ENCODE data around the gene VARS1.
"Not testable (repeated sequence)": the region's sequence is repeated elsewhere in the genome, so short reads cannot be mapped to it uniquely, and the experiment has no call there.

Gene VARS1

GRCh38 chr6:31794294-31794865 is 1.2 kb downstream of the VARS1 start:
- Mint-ChIP-seq H3K4me3 (peak overlapping the region; percentile 85 to 95), H3K4me1 (peaks cover 37 to 67% of the 10 kb centered on the region in 2 donors), H3K27ac (peak overlapping the region; percentile 98), H3K36me3 (peaks cover 26 to 41% of the 10 kb centered on the region in 2 donors), H3K27me3 (no peaks in the 10 kb centered on the region), H3K9me3 (no peaks in the 10 kb centered on the region)
- ATAC-seq (replicated peaks) = no peak
- DNase-seq = no peak

- DNase-seq; H3K27me3 Mint-ChIP-seq; ATAC-seq (replicated peaks); H3K9me3 Mint-ChIP-seq: not testable (repeated sequence)
- H3K4me3 Mint-ChIP-seq = peak overlapping the region; percentile 85 to 95
- H3K27ac Mint-ChIP-seq = peak overlapping the region; percentile 27
- peaks cover 26 to 41% of the 10 kb centered on the region in 2 donors for H3K36me3 Mint-ChIP-seq
- H3K4me1 Mint-ChIP-seq = peaks cover 40 to 71% of the 10 kb centered on the region in 2 donors
Measured at GRCh38 chr6:31793927-31794245, 1.7 kb downstream of the VARS1 start.

DNA sequence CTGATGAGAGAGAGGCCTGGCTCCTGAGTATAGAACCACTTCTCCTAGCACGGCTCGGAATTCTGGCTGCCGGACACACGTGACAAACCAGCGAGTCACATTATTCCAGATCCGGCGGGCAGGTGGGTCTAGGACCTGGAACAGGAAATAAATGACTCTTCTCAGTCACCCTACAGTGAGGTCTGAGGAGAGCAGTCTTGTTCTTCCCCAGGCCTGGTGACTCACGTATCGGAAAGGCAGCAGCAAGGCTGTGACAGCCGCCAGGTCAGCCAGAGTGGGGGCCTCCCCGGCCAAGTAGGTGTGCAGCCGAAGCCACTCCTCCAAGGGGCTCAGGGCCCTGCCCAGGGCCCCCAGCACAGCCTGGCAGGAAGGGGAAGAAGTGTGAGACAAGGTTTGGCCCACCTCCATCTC is 2.8 kb downstream of the VARS1 start:
- Mint-ChIP-seq H3K27me3 (no peaks in the 10 kb centered on the region), H3K4me3 (peak overlapping the region; percentile 33 to 61), H3K27ac (peak overlapping the region; percentile 89), H3K36me3 (peaks cover 26 to 37% of the 10 kb centered on the region in 2 donors), H3K9me3 (no peaks in the 10 kb centered on the region), H3K4me1 (peaks cover 37 to 63% of the 10 kb centered on the region in 2 donors)
- peak in 1 of 2 donors; percentile 21 for ATAC-seq (replicated peaks)
- DNase-seq = no peak

DNA sequence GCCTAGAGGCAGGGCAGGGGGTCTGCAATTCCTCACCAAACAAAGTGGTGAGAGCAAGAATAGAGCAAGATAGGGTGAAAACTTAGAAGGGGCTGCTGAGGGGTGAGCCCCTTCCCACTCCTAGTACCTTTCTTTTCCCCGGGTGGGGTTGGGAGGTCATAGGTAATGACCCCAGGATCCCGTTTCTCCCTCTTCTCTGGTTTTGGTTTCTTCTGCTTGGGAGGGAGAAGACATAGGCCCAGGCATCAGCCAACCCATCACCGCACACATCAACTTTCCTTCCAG is 3.5 kb downstream of the VARS1 start:
- Mint-ChIP-seq H3K27ac (no peak overlapping the region), H3K4me3 (no peak overlapping the region), H3K9me3 (no peaks in the 10 kb centered on the region), H3K27me3 (no peaks in the 10 kb centered on the region), H3K4me1 (peaks cover 33 to 56% of the 10 kb centered on the region in 2 donors), H3K36me3 (peaks cover 24 to 37% of the 10 kb centered on the region in 2 donors)
- no peak for DNase-seq
- no peak for ATAC-seq (replicated peaks)

DNA sequence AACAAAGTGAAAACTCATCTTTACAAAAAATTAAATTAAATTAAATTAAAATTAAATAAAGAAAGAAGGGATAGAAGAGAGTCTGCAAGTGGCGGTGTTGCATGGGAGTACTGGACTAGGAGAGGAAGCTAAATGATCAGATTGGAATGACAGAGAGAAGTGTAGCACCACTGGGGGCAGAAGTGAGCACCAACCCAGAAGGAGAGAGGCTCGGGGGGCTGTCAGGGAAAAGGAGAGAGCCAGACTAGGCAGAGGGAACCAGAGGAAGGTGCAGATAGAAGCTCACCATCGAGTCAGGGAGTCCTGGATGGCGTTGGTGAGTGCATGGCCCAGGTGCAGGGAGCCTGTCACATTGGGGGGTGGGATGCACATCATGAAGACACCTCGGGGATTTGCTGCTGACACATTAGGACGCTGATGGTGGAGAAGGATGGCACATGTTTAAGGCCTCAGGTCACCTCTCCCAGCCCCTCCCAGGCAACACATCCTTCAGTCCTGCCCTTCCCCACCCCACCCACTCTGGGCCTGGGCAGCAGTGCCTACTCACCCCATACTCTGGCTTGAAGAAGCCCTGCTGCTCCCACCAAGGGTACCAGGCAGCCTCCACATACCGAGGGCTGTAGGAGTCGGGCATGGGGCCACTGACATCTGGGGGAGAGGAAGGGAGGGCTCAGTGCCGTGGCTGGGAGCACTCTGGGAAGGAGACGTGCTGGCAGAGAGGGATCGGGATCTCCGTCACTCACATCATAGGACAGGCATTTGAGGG is 4.0 kb downstream of the VARS1 start:
- Mint-ChIP-seq H3K36me3 (peaks cover 24 to 37% of the 10 kb centered on the region in 2 donors), H3K4me3 (peak overlapping the region in 1 of 2 donors; percentile 18), H3K27me3 (no peaks in the 10 kb centered on the region), H3K4me1 (peaks cover 33 to 52% of the 10 kb centered on the region in 2 donors), H3K27ac (peak overlapping the region; percentile 27), H3K9me3 (no peaks in the 10 kb centered on the region)
- ATAC-seq (replicated peaks) = no peak
- DNase-seq = no peak

DNA sequence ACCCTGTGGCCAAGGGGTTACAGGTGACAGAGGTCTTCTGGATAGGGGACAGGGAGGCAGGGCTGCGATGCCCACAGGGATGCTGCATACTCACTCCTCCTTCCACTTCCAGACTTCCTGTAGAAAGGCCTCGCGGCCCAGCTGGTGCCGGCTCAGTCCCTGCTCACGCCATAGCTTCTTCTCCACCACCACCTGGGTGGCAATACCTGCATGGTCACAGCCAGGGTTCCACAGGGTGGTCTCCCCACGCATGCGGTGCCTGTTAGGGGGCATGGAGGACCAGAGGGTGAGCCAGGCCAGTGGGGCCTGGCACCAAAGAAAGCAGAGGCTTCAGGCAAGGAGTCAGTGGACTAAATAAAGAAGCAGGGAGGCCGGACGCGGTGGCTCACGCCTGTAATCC is 10.1 kb downstream of the VARS1 start:
- Mint-ChIP-seq H3K9me3 (no peaks in the 10 kb centered on the region), H3K36me3 (peaks cover 47 to 48% of the 10 kb centered on the region in 2 donors), H3K27me3 (no peaks in the 10 kb centered on the region), H3K4me1 (peaks cover 15 to 21% of the 10 kb centered on the region in 2 donors), H3K4me3 (no peak overlapping the region), H3K27ac (no peak overlapping the region)
- ATAC-seq (replicated peaks) (no peak), DNase-seq (no peak)

- H3K27me3 Mint-ChIP-seq = no peaks in the 10 kb centered on the region
- peaks cover 50 to 52% of the 10 kb centered on the region in 2 donors for H3K36me3 Mint-ChIP-seq
- ATAC-seq (replicated peaks) (no peak), DNase-seq (no peak)
- H3K4me3 Mint-ChIP-seq = no peak overlapping the region
- no peaks in the 10 kb centered on the region for H3K9me3 Mint-ChIP-seq
- H3K4me1 Mint-ChIP-seq = peaks cover 11 to 13% of the 10 kb centered on the region in 2 donors
- H3K27ac Mint-ChIP-seq = peak overlapping the region; percentile 51
Measured at GRCh38 chr6:31784098-31784925, 11.2 kb downstream of the VARS1 start.

GRCh38 chr6:31782126-31782855 is 13.3 kb downstream of the VARS1 start:
- no peak overlapping the region for H3K4me3 Mint-ChIP-seq
- ATAC-seq (replicated peaks) = no peak
- H3K9me3 Mint-ChIP-seq = no peaks in the 10 kb centered on the region
- peak overlapping the region; percentile 5 for H3K27ac Mint-ChIP-seq
- peaks cover 54 to 64% of the 10 kb centered on the region in 2 donors for H3K36me3 Mint-ChIP-seq
- H3K27me3 Mint-ChIP-seq = no peaks in the 10 kb centered on the region
- H3K4me1 Mint-ChIP-seq = peaks cover 14 to 22% of the 10 kb centered on the region in 2 donors
- no peak for DNase-seq

- Mint-ChIP-seq H3K4me1 (peaks cover 20 to 30% of the 10 kb centered on the region in 2 donors), H3K27ac (no peak overlapping the region), H3K36me3 (peaks cover 57 to 68% of the 10 kb centered on the region in 2 donors), H3K27me3 (no peaks in the 10 kb centered on the region), H3K9me3 (no peaks in the 10 kb centered on the region), H3K4me3 (no peak overlapping the region)
- DNase-seq (no peak), ATAC-seq (replicated peaks) (no peak)
Measured at GRCh38 chr6:31781244-31782125, 14.1 kb downstream of the VARS1 start.

DNA sequence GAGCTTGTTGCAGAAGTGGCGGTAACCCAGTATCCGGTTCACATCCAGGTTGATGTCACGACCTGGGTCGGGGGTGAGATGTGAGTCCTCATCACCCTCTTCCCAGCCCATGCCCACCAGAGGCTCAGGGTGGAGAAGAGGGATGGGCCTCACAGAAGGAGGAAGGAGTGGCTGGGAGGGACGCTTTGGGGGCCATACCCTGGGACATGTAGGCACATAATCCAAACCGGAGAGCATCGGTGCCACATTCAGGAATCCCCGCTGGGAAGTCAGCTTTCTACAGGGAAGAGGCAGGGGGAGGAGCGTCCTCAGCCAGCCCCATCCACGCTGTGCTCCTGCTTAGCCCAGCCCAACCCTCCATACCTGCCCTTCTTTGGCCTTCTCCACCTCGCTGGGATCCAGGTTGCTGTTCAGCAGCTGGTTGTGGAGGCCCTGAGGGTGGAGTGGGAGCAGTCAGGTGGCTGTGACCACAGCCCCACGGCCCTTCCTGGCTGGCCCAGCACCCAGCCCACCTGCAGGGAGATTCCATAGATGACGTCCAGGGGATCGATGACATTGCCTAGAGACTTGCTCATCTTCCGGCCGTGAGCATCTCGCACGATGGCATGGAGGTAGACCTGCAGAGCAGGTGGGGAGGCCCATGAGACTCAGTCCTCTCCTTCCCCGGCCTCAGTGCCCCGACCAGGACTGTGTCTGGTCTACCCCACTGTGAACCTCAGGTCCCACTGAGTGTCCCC is 14.9 kb downstream of the VARS1 start:
- ATAC-seq (replicated peaks) (no peak), DNase-seq (no peak)
- Mint-ChIP-seq H3K4me1 (peaks cover 23 to 33% of the 10 kb centered on the region in 2 donors), H3K9me3 (no peaks in the 10 kb centered on the region), H3K4me3 (no peak overlapping the region), H3K27me3 (no peaks in the 10 kb centered on the region), H3K27ac (no peak overlapping the region), H3K36me3 (peaks cover 53 to 64% of the 10 kb centered on the region in 2 donors)

DNA sequence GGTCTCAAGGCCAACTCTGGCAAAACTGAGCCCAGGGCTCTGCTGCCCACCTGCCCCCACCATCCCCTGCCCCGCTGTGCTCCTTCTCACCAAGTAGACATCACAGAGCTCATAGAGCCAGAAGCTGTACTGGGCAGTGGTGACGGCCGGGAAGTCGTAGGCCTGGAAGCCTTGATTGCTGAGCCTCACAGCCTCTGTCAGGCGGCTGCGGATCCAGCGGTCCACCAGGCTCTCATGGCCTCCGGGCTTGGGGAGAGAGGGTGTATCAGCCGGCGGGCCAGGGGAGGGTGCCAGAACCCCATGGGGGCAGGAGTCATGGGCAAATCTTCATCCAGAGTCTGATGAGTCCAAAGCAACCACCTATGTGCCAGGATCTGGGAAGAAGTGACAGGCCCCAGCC is 15.6 kb downstream of the VARS1 start:
- Mint-ChIP-seq H3K27ac (peak overlapping the region; percentile 25), H3K9me3 (no peaks in the 10 kb centered on the region), H3K27me3 (no peaks in the 10 kb centered on the region), H3K36me3 (peaks cover 51 to 60% of the 10 kb centered on the region in 2 donors), H3K4me1 (peaks cover 31 to 38% of the 10 kb centered on the region in 2 donors), H3K4me3 (no peak overlapping the region)
- no peak for ATAC-seq (replicated peaks)
- DNase-seq = no peak

DNA sequence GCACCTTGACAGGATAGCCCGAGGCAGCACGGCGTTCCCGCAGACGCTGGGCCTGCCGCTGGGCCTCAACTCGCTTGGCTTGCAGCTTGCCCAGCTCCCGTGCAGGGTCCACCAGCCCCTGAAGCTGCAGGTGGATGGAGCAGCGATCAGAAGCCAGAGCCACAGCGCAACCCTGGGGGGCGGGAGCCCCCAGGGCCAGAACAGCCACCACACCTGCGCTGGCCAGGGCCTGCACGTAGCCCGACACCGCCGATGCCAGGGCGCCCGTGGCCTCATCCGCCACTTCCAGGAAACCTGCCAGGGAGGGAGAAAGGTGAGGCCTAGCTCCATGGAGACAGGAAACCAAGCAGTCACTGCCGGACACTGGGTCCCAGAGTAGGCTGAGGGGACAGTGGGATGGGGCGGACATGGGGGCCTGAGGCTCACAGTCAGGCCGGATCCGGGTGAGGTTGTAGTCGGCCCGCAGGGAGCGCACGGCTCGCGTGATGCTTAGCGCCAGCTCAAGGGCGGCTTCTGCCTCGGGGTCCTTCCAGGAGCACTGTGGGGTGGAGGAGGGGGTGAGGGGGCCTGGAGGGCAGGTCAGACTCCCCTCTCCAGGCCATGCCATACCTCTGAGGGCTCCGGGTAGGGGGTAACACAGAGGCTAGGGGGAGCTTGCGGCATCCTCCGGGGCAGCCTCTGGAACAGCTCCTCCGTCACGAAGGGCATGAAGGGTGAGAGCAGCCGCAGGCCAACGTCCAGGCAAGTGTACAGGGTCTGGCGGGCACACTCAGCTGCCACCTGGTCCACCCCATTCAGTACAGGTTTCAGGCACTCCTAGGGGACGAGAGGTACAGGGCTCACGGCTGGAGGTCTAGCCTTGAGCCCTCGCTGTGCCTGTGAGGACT is 16.3 kb downstream of the VARS1 start:
- Mint-ChIP-seq H3K4me3 (no peak overlapping the region), H3K9me3 (no peaks in the 10 kb centered on the region), H3K27me3 (no peaks in the 10 kb centered on the region), H3K36me3 (peaks cover 45 to 53% of the 10 kb centered on the region in 2 donors), H3K27ac (peak overlapping the region; percentile 25), H3K4me1 (peaks cover 30 to 38% of the 10 kb centered on the region in 2 donors)
- ATAC-seq (replicated peaks) (no peak), DNase-seq (no peak)

Data from stimulated activated naive B cell treated with anti-CD40 and anti-IgM and Interleukin-4, amounts not matched to agents 10 μg/mL and 1 μg/mL and 100 μg/mL, for 72 hours (primary cell).